ENCODE results near the gene LHPP.

The LHPP gene

GRCh38 chr10:124500757-124501156, 39.1 kb downstream of the LHPP start:
- no peak for DNase-seq

- DNase-seq: no peak
These were observed 43.1 kb downstream of the LHPP start for GRCh38 chr10:124504711-124505110.

GRCh38 chr10:124505279-124505678, 43.7 kb downstream of the LHPP start:
- no peak for DNase-seq

- DNase-seq: no peak
These were observed 46.5 kb downstream of the LHPP start for GRCh38 chr10:124508070-124508667.

- no peak for DNase-seq
These were observed 47.4 kb downstream of the LHPP start for GRCh38 chr10:124508907-124509454.

GRCh38 chr10:124509880-124510632, 48.4 kb downstream of the LHPP start:
- DNase-seq: no peak

GRCh38 chr10:124510759-124511158, 49.1 kb downstream of the LHPP start:
- DNase-seq: no peak

- DNase-seq: no peak
These were observed 49.8 kb downstream of the LHPP start for GRCh38 chr10:124511205-124512039.

GRCh38 chr10:124512040-124512428, 50.4 kb downstream of the LHPP start:
- no peak for DNase-seq

GRCh38 chr10:124512600-124512999, 51.0 kb downstream of the LHPP start:
- no peak for DNase-seq

- no peak for DNase-seq
These were observed 53.8 kb downstream of the LHPP start for GRCh38 chr10:124515244-124515970.

- no peak for DNase-seq
These were observed 54.6 kb downstream of the LHPP start for GRCh38 chr10:124516181-124516580.

- DNase-seq: no peak
These were observed 55.2 kb downstream of the LHPP start for GRCh38 chr10:124516746-124517397.

- DNase-seq: no peak
These were observed 55.8 kb downstream of the LHPP start for GRCh38 chr10:124517461-124517860.

- DNase-seq: no peak
These were observed 56.3 kb downstream of the LHPP start for GRCh38 chr10:124517931-124518330.

- DNase-seq: no peak
These were observed 56.7 kb downstream of the LHPP start for GRCh38 chr10:124518366-124518765.

GRCh38 chr10:124520558-124521428, 59.2 kb downstream of the LHPP start:
- DNase-seq: no peak

- DNase-seq: no peak
These were observed 59.8 kb downstream of the LHPP start for GRCh38 chr10:124521429-124521871.

GRCh38 chr10:124522131-124522932, 60.7 kb downstream of the LHPP start:
- no peak for DNase-seq

Measured in activated effector memory CD4-positive, alpha-beta T cell treated with anti-CD3 and anti-CD28 coated beads, Interleukin-2, amount 50 U/mL, for 16 hours (primary cell).